HCT116 (cell line): Measurements from ENCODE around the gene CHML.

Experiments used
- EZH2 ChIP-seq: fragments of 200-600 bp; sonication (generic); IDR thresholded peaks from 2 replicates; pipeline ENCODE4 v1.6.1; 2017; ENCODE audit warnings: antibody characterized with exemption, mixed run types
- EZH2phosphoT487 ChIP-seq: fragments of 200-600 bp; IDR thresholded peaks from 2 replicates; pipeline ENCODE4 v1.6.1; 2018; ENCODE audit warnings: antibody characterized with exemption, borderline replicate concordance
- POLR2AphosphoS5 ChIP-seq: IDR thresholded peaks from 2 replicates; pipeline ENCODE4 v1.6.1; 2011; ENCODE audit warnings: mild to moderate bottlenecking, low read depth, low read length, moderate library complexity
- RAD21 ChIP-seq: IDR thresholded peaks from 2 replicates; pipeline ENCODE4 v1.6.1; 2012; ENCODE audit warnings: low read depth, mild to moderate bottlenecking
- SRF ChIP-seq: IDR thresholded peaks from 2 replicates; pipeline ENCODE4 v1.6.1; 2012; ENCODE audit warnings: low read depth
- ZNF274 ChIP-seq: fragments of 200-500 bp; sonication (Bioruptor generic); IDR thresholded peaks from 2 replicates; pipeline ENCODE4 v1.6.1; 2014; ENCODE audit warnings: mild to moderate bottlenecking, low read depth, low read length, inconsistent platforms
- TF ChIP-seq, protein P1 (sequence below), 3 experiments: fragments of 200-600 bp in 1 of 3; sonication (generic) in 1 of 3; IDR thresholded peaks in 2 of 3; conservative IDR thresholded peaks in 1 of 3; 2 replicates each; pipeline ENCODE4 v1.5.1; 2012 to 2017; ENCODE audit warnings: low read depth in 2 of 3, low read length in 2 of 3, antibody characterized with exemption in 1 of 3, borderline replicate concordance in 1 of 3, control low read depth in 1 of 3, mild to moderate bottlenecking in 1 of 3, mixed read lengths in 1 of 3, mixed run types in 1 of 3, moderate library complexity in 1 of 3; ENCODE audit not compliant: insufficient read depth in 1 of 3
- TF ChIP-seq, protein P2 (sequence below): IDR thresholded peaks from 2 replicates; pipeline ENCODE4 v1.6.1; 2012

DNA sequence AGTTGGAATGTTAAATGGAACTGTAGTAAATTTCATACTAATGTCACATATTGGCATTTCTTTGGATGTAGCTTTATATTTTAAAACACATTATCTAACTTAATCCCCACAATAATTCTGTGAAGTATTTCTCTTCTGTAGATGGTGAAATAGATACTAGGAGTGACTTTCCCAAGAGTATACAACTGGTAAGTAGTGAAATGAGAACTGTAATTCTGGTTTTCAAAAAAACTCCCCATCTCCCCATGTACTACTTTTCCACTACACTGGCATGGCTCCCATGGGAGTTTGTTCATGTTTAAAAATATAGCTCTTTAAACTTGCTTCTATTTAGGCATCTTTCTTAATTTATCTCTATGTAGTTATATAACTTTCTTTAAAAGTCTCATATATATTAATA lies 10.2 kb downstream of the CHML start:
- TF ChIP-seq, protein P1, sequence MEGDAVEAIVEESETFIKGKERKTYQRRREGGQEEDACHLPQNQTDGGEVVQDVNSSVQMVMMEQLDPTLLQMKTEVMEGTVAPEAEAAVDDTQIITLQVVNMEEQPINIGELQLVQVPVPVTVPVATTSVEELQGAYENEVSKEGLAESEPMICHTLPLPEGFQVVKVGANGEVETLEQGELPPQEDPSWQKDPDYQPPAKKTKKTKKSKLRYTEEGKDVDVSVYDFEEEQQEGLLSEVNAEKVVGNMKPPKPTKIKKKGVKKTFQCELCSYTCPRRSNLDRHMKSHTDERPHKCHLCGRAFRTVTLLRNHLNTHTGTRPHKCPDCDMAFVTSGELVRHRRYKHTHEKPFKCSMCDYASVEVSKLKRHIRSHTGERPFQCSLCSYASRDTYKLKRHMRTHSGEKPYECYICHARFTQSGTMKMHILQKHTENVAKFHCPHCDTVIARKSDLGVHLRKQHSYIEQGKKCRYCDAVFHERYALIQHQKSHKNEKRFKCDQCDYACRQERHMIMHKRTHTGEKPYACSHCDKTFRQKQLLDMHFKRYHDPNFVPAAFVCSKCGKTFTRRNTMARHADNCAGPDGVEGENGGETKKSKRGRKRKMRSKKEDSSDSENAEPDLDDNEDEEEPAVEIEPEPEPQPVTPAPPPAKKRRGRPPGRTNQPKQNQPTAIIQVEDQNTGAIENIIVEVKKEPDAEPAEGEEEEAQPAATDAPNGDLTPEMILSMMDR (IDR thresholded peaks at IDR 0.05 in 2 of 3, conservative IDR thresholded peaks at IDR 0.05 in 1 of 3; ENCODE audit: borderline replicate concordance in 1 of 3, insufficient read depth in 1 of 3, low read depth in 2 of 3, low read length in 2 of 3) = no peak
- TF ChIP-seq EZH2 = no peak
- TF ChIP-seq ZNF274 = no peak
- no peak for TF ChIP-seq EZH2phosphoT487
- TF ChIP-seq SRF = no peak
- TF ChIP-seq, protein P2, sequence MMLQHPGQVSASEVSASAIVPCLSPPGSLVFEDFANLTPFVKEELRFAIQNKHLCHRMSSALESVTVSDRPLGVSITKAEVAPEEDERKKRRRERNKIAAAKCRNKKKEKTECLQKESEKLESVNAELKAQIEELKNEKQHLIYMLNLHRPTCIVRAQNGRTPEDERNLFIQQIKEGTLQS = no peak
- TF ChIP-seq POLR2AphosphoS5 = no peak
- no peak for TF ChIP-seq RAD21
